K562 (cell line): Measurements from ENCODE around the gene ITGB3BP. TPM values are rescaled to one million over a fixed set of nuclear protein-coding genes. Genes with fewer than 3 reads are reported as not detected.

ENCODE experiments used
- ATAC-seq: fragments of 200-7000 bp; cut with Tn5 transposase; 3 replicates; pipeline ENCODE4 v1.9.1; 2020; ENCODE audit warnings: moderate library complexity
- BruUV-seq: library from RNA; stranded (reverse); fragments of 400-500 nt; replicated peaks from 2 replicates; lab custom pipeline; 2021; lab: Mats Ljungman, UMichigan
- CTCF ChIA-PET: fragments of 300-600 bp; formaldehyde crosslinking; extraction: SDS; loops from one replicate; lab custom pipeline; 2021; ENCODE audit warnings: low intra/inter-chr PET ratio; lab: Yijun Ruan, JAX
- POLR2A ChIA-PET: fragments of 300-600, 350-650 bp; sonication (Branson Sonifier 250); formaldehyde crosslinking; extraction: SDS; loops from one replicate; lab custom pipeline; 2021; ENCODE audit warnings: antibody characterized with exemption, inconsistent platforms; lab: Yijun Ruan, JAX
- DNase-seq, 4 experiments: peaks; one replicate each; pipeline versions ENCODE4 v3.0.0 to v3.0.0-alpha.2; 2011 to 2018; ENCODE audit warnings: low spot score in 3 of 4, mixed read lengths in 3 of 4; ENCODE audit errors: extremely low read depth in 1 of 4
- FAIRE-seq: peaks from 2 replicates; lab custom pipeline; 2011; peaks lifted over from hg19 to GRCh38; lab: Jason Lieb, UNC
- H2AFZ ChIP-seq: 2 replicates; pipeline ENCODE4 v1.6.0; 2011; ENCODE audit warnings: low read depth, low read length, control low read depth, inconsistent platforms
- H3K27ac ChIP-seq: fragments of 200-600 bp; 3 replicates; pipeline ENCODE4 v1.8.0; 2011; ENCODE audit warnings: low read depth, mild to moderate bottlenecking, control low read depth, inconsistent platforms, low read length, moderate library complexity, mixed read lengths; ENCODE audit errors: extremely low read depth
- H3K27me3 ChIP-seq, 2 experiments: fragments of 300-600 bp in 1 of 2; 2 replicates in 1 of 2; 3 replicates in 1 of 2; pipeline versions ENCODE4 v1.6.0 to v1.8.0; 2011; ENCODE audit warnings: inconsistent platforms in 2 of 2, low read length in 2 of 2, mild to moderate bottlenecking in 1 of 2, mixed read lengths in 1 of 2, moderate library complexity in 1 of 2; ENCODE audit not compliant: control insufficient read depth in 2 of 2, insufficient read depth in 2 of 2
- H3K36me3 ChIP-seq: fragments of 300-600 bp; 3 replicates; pipeline ENCODE4 v1.8.0; 2011; ENCODE audit warnings: mild to moderate bottlenecking, low read length, inconsistent platforms; ENCODE audit not compliant: control insufficient read depth, insufficient read depth
- H3K4me1 ChIP-seq, 2 experiments: fragments of 200-600 bp in 1 of 2; replicated peaks in 1 of 2; 2 replicates in 1 of 2; 3 replicates in 1 of 2; pipeline versions ENCODE4 v1.5.1 to v1.8.0; 2011; ENCODE audit warnings: inconsistent platforms in 2 of 2, low read length in 2 of 2, mild to moderate bottlenecking in 1 of 2, mixed read lengths in 1 of 2, moderate library complexity in 1 of 2; ENCODE audit not compliant: control insufficient read depth in 2 of 2, insufficient read depth in 2 of 2
- H3K4me2 ChIP-seq: 2 replicates; pipeline ENCODE4 v1.6.1; 2011; ENCODE audit warnings: low read length, control low read depth, inconsistent platforms, mixed read lengths; ENCODE audit not compliant: insufficient read depth
- H3K4me3 ChIP-seq: fragments of 200-600 bp; sonication (generic), shearing (Covaris generic); 2 replicates; pipeline ENCODE4 v1.5.1; 2016; ENCODE audit warnings: control low read depth, inconsistent platforms
- H3K79me2 ChIP-seq: fragments of 200-600 bp; 3 replicates; pipeline ENCODE4 v1.8.0; 2011; ENCODE audit warnings: low read length, inconsistent platforms; ENCODE audit not compliant: control insufficient read depth, insufficient read depth
- H3K9ac ChIP-seq, 2 experiments: 2 replicates each; pipeline versions ENCODE4 v1.6.0 to v1.6.1; 2011; ENCODE audit warnings: low read depth in 2 of 2, low read length in 2 of 2, control low read depth in 1 of 2, inconsistent platforms in 1 of 2, mild to moderate bottlenecking in 1 of 2, mixed read lengths in 1 of 2; ENCODE audit not compliant: insufficient read depth in 1 of 2
- H3K9me1 ChIP-seq: one replicate; pipeline ENCODE4 v1.6.0; 2011; ENCODE audit warnings: inconsistent platforms, mild to moderate bottlenecking, low read length, moderate library complexity; ENCODE audit not compliant: control insufficient read depth, insufficient read depth
- H3K9me3 ChIP-seq: replicated peaks from 2 replicates; pipeline ENCODE4 v1.5.1; 2011; ENCODE audit warnings: low read depth, low read length, inconsistent platforms; ENCODE audit not compliant: control insufficient read depth, insufficient read depth
- H4K20me1 ChIP-seq: replicated peaks from 2 replicates; pipeline ENCODE4 v1.6.1; 2011; ENCODE audit warnings: low read length, inconsistent platforms, mixed read lengths; ENCODE audit not compliant: control insufficient read depth, insufficient read depth
- EGR1 ChIP-seq: fragments of 450-650 bp; conservative IDR thresholded peaks from 2 replicates; pipeline ENCODE4 v1.6.1; 2017; ENCODE audit warnings: mild to moderate bottlenecking
- ESRRB ChIP-seq: fragments of 250-450 bp; sonication (Bioruptor Pico); IDR thresholded peaks from 2 replicates; pipeline ENCODE4 v1.5.0; 2020; ENCODE audit warnings: mild to moderate bottlenecking, moderate library complexity, borderline replicate concordance
- FOXA3 ChIP-seq, 2 experiments: fragments of 450-650 bp in 1 of 2; sonication (generic) in 1 of 2; formaldehyde crosslinking; IDR thresholded peaks in 1 of 2; conservative IDR thresholded peaks in 1 of 2; 2 replicates each; pipeline versions ENCODE4 v1.4.0 to v1.8.0; 2020 to 2022; ENCODE audit warnings: mild to moderate bottlenecking in 2 of 2, missing genetic modification reagents in 1 of 2
- HOXB6 ChIP-seq: fragments of 250-450 bp; sonication (Bioruptor Pico); IDR thresholded peaks from 2 replicates; pipeline ENCODE4 v1.5.1; 2022; ENCODE audit warnings: mild to moderate bottlenecking, borderline replicate concordance
- PHB2 ChIP-seq: fragments of 450-650 bp; IDR thresholded peaks from 2 replicates; pipeline ENCODE4 v1.6.1; 2017; ENCODE audit warnings: low read depth
- POLR2H ChIP-seq: IDR thresholded peaks from 2 replicates; pipeline ENCODE4 v1.6.1; 2016; ENCODE audit warnings: missing genetic modification characterization, low read depth, mild to moderate bottlenecking, control low read depth, missing compliant biosample characterization, moderate library complexity
- SIN3A ChIP-seq, 2 experiments: fragments of 150-350 bp in 1 of 2; IDR thresholded peaks; 2 replicates each; pipeline ENCODE4 v1.6.1; 2011 to 2016; ENCODE audit warnings: borderline replicate concordance in 2 of 2, low read depth in 2 of 2, low read length in 2 of 2, mild to moderate bottlenecking in 2 of 2, moderate library complexity in 2 of 2; ENCODE audit not compliant: control insufficient read depth in 1 of 2
- SP1 ChIP-seq: sonication (generic); formaldehyde crosslinking; IDR thresholded peaks from 2 replicates; pipeline ENCODE4 v1.8.1; 2022; ENCODE audit warnings: mild to moderate bottlenecking, missing genetic modification reagents
- TCFL5 ChIP-seq: fragments of 250-450 bp; sonication (Bioruptor Pico); conservative IDR thresholded peaks from 2 replicates; pipeline ENCODE4 v1.6.1; 2021; ENCODE audit warnings: mild to moderate bottlenecking, moderate library complexity, matching md5 sums
- ZNF511 ChIP-seq: sonication (generic); formaldehyde crosslinking; IDR thresholded peaks from 2 replicates; pipeline ENCODE4 v1.8.0; 2022; ENCODE audit warnings: mild to moderate bottlenecking, missing genetic modification reagents
- WGBS: fragments of 100-300 bp; shearing (Covaris generic); methylation state at CpG from one replicate; pipeline ENCODE4 v1.1.6; 2016; ENCODE audit warnings: low coverage, mixed read lengths; ENCODE audit not compliant: insufficient coverage; ENCODE audit errors: missing lambda C conversion rate; 5-methylcytosine and 5-hydroxymethylcytosine counted together
- in situ Hi-C: fragments of 300-500 bp; cut with MboI; formaldehyde crosslinking; loops from 4 replicates; pipeline ENCODE4 v1.15.0; 2018; ENCODE audit warnings: inconsistent platforms, mixed read lengths
- intact Hi-C: fragments of 100-400 bp; cut with micrococcal nuclease; formaldehyde crosslinking; loops from 2 replicates; pipeline ENCODE4 v1.14.2; 2022
- polyA plus RNA-seq, 8 experiments: library from polyadenylated mRNA; depleted of rRNA in 4 of 8; stranded (reverse) in 5 of 8; unstranded in 3 of 8; fragments of >200 nt; fragmentation: Nextera tagmentation in 2 of 8; fragmentation: Illumina TruSeq in 1 of 8; extraction: Ambion mirVana in 2 of 8; extraction: Trizol in 1 of 8; gene quantifications; 2 replicates each; pipeline versions ENCODE4 v1.2.1 to v1.2.3, GENCODE V29; 2011 to 2014; ENCODE audit warnings: inconsistent platforms in 1 of 8, missing spikeins in 1 of 8
- total RNA-seq, 7 experiments: library from RNA; depleted of rRNA in 6 of 7; stranded (reverse); fragments of >200 nt in 6 of 7; fragmentation: Illumina TruSeq in 2 of 7; extraction: Trizol in 2 of 7; gene quantifications; 2 replicates each; pipeline versions ENCODE4 v1.2.1 to v1.2.3, GENCODE V29; 2011 to 2021; ENCODE audit warnings: low replicate concordance in 1 of 7
- TF ChIP-seq, protein P1 (sequence below): sonication (generic); formaldehyde crosslinking; IDR thresholded peaks from 2 replicates; pipeline ENCODE4 v1.8.0; 2023; ENCODE audit warnings: missing genetic modification reagents, mild to moderate bottlenecking, borderline replicate concordance
- TF ChIP-seq, protein P2 (sequence below): sonication (generic); formaldehyde crosslinking; IDR thresholded peaks from 2 replicates; pipeline ENCODE4 v1.8.0; 2022; ENCODE audit warnings: mild to moderate bottlenecking, missing genetic modification reagents
- TF ChIP-seq, protein P3 (sequence below): fragments of 250-450 bp; sonication (Bioruptor Pico); IDR thresholded peaks from 2 replicates; pipeline ENCODE4 v1.5.0; 2020; ENCODE audit warnings: mild to moderate bottlenecking

ITGB3BP gene
- total and polyA plus RNA-seq, 9 of the 15 experiments (the other 6 are each of a cell fraction or from before 2014, with no cell fraction given), result 62.8 to 151 (median 110) TPM

DNA sequence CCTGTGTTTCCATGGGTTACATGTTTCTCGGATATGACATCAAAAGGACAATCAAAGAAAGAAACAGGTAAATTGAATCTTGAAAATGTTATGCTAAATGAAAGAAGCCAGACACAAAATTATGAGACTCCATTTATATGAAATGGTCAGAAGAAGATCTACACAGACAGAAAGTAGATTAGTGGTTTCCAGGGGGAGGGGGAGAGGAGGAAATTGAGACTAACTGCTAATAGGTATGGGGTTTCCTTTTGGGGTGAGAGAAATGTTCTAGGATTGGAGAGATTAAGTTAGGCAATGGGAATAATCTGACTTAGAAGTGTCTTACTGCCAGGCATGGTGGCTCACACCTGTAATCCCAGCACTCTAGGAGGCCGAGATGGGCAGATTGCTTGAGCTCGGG is 21.8 kb downstream of the ITGB3BP start (continued):
- TF ChIP-seq, protein P1, sequence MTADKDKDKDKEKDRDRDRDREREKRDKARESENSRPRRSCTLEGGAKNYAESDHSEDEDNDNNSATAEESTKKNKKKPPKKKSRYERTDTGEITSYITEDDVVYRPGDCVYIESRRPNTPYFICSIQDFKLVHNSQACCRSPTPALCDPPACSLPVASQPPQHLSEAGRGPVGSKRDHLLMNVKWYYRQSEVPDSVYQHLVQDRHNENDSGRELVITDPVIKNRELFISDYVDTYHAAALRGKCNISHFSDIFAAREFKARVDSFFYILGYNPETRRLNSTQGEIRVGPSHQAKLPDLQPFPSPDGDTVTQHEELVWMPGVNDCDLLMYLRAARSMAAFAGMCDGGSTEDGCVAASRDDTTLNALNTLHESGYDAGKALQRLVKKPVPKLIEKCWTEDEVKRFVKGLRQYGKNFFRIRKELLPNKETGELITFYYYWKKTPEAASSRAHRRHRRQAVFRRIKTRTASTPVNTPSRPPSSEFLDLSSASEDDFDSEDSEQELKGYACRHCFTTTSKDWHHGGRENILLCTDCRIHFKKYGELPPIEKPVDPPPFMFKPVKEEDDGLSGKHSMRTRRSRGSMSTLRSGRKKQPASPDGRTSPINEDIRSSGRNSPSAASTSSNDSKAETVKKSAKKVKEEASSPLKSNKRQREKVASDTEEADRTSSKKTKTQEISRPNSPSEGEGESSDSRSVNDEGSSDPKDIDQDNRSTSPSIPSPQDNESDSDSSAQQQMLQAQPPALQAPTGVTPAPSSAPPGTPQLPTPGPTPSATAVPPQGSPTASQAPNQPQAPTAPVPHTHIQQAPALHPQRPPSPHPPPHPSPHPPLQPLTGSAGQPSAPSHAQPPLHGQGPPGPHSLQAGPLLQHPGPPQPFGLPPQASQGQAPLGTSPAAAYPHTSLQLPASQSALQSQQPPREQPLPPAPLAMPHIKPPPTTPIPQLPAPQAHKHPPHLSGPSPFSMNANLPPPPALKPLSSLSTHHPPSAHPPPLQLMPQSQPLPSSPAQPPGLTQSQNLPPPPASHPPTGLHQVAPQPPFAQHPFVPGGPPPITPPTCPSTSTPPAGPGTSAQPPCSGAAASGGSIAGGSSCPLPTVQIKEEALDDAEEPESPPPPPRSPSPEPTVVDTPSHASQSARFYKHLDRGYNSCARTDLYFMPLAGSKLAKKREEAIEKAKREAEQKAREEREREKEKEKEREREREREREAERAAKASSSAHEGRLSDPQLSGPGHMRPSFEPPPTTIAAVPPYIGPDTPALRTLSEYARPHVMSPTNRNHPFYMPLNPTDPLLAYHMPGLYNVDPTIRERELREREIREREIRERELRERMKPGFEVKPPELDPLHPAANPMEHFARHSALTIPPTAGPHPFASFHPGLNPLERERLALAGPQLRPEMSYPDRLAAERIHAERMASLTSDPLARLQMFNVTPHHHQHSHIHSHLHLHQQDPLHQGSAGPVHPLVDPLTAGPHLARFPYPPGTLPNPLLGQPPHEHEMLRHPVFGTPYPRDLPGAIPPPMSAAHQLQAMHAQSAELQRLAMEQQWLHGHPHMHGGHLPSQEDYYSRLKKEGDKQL (CRISPR knock-in tag), result no peak
- no peak for TF ChIP-seq HOXB6 (CRISPR knock-in tag)
- TF ChIP-seq POLR2H, result no peak
- TF ChIP-seq SP1 (CRISPR knock-in tag), result no peak
- TF ChIP-seq SIN3A (IDR thresholded peaks at IDR 0.05; ENCODE audit: borderline replicate concordance in 2 of 2, control insufficient read depth in 1 of 2, low read depth in 2 of 2, low read length in 2 of 2), result no peak

DNA sequence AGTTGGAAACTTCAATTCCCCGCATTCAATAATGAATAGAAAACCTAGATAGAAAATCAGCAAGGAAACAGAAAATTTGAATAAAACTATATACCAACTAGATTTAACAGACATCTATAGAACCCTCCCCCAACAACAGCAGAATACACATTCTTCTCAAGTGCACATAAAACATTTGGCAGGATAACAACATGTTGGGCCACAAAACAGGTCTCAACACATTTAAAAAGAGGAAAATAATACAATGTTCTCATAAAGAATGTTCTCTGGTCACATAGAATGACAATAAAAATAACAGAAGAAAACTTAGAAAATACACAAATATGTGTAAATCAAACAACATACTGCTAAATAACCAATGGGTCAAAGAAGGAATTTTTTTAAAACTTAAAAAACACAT is 24.9 kb downstream of the ITGB3BP start:
- no peaks in the 10 kb centered on the region for H3K9me3 ChIP-seq
- TF ChIP-seq PHB2, result no peak
- TF ChIP-seq, protein P2, sequence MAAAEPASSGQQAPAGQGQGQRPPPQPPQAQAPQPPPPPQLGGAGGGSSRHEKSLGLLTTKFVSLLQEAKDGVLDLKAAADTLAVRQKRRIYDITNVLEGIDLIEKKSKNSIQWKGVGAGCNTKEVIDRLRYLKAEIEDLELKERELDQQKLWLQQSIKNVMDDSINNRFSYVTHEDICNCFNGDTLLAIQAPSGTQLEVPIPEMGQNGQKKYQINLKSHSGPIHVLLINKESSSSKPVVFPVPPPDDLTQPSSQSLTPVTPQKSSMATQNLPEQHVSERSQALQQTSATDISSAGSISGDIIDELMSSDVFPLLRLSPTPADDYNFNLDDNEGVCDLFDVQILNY (CRISPR knock-in tag), result no peak
- TF ChIP-seq, protein P3, sequence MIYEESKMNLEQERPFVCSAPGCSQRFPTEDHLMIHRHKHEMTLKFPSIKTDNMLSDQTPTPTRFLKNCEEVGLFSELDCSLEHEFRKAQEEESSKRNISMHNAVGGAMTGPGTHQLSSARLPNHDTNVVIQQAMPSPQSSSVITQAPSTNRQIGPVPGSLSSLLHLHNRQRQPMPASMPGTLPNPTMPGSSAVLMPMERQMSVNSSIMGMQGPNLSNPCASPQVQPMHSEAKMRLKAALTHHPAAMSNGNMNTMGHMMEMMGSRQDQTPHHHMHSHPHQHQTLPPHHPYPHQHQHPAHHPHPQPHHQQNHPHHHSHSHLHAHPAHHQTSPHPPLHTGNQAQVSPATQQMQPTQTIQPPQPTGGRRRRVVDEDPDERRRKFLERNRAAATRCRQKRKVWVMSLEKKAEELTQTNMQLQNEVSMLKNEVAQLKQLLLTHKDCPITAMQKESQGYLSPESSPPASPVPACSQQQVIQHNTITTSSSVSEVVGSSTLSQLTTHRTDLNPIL (CRISPR knock-in tag), result no peak
- TF ChIP-seq ESRRB, result no peak
- no peak for TF ChIP-seq ZNF511 (CRISPR knock-in tag)
- TF ChIP-seq FOXA3 (CRISPR knock-in tag; conservative IDR thresholded peaks at IDR 0.05 in 1 of 2, IDR thresholded peaks at IDR 0.05 in 1 of 2), result no peak
- TF ChIP-seq EGR1, result no peak
- no peak for TF ChIP-seq TCFL5

More for the DNA sequence above, 24.9 kb downstream of the ITGB3BP start:
- no peak overlapping the region for H3K4me3 ChIP-seq
- no peaks in the 10 kb centered on the region; the same call in 2 of the 3 replicates for H3K79me2 ChIP-seq
- no peak for FAIRE-seq
- no peak overlapping the region for H3K9ac ChIP-seq
- 88% methylated on average over 1 of the region's 1 CpG for WGBS
- no peaks in the 10 kb centered on the region for H3K4me1 ChIP-seq
- H3K9me1 ChIP-seq, result no peaks in the 10 kb centered on the region
- in situ Hi-C loops, result no loop called here
- no peaks in the 10 kb centered on the region for H4K20me1 ChIP-seq
- peaks cover 14% of the 10 kb centered on the region; the same call in 1 of the 3 replicates for H3K36me3 ChIP-seq
- intact Hi-C loops, result no loop called here
- ChIA-PET POLR2A (no interaction called here), CTCF (no interaction called here)
- H3K27ac ChIP-seq, result no peak overlapping the region
- no peaks in the 10 kb centered on the region for H3K27me3 ChIP-seq
- ATAC-seq, result no peak
- no peak overlapping the region for H3K4me2 ChIP-seq
- BruUV-seq, result no TSS peak
- DNase-seq, result no peak
- H2AFZ ChIP-seq, result no peak overlapping the region
